ENCODE data around the gene PPP1R12A. TPM values are rescaled to one million over a fixed set of nuclear protein-coding genes. Genes with fewer than 3 reads are reported as not detected.

The PPP1R12A gene
- total RNA-seq, 2 experiments from 2014 or later: 65.6 to 76.4 TPM

DNA sequence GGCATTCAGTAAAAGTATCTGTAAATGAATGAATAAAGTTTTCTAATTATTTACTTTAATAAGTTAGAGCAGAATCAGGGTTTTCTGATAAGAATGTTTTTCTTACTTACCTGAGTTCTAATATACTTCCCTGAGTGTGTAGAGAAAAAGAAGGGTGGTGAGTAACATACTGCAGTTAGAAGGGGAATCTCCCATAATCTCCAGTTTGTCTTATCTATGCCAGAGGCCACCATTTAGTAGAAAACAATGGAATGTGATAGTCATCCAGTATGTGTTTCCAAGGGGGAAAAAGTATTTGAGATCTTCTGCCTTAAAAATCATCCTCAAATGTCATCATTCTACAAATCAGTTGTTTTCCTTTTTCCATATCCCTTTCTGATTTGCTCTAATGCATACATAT is 187.6 kb downstream of the PPP1R12A start:
- Mint-ChIP-seq H3K27ac (no peak overlapping the region), H3K27me3 (peaks cover 17% of the 10 kb centered on the region), H3K4me3 (no peak overlapping the region), H3K9me3 (no peaks in the 10 kb centered on the region), H3K36me3 (ENCODE audit: low read depth) (no peaks in the 10 kb centered on the region), H3K4me1 (ENCODE audit: low read depth) (no peaks in the 10 kb centered on the region)
- ChIA-PET CTCF (no interaction called here), POLR2A (no interaction called here)
- peaks cover 0 to 6% of the 10 kb centered on the region in 2 experiments for H3K9me3 ChIP-seq (ENCODE audit: control insufficient read depth in 1 of 2, insufficient read depth in 1 of 2, low read length in 2 of 2)
- H3K36me3 ChIP-seq (ENCODE audit: insufficient read depth, low read length): no peaks in the 10 kb centered on the region
- ATAC-seq (ENCODE audit: poor library complexity): no peak
- H3K27ac ChIP-seq (ENCODE audit: low read depth in 1 of 2, low read length in 2 of 2): no peak overlapping the region
- peaks cover 0 to 3% of the 10 kb centered on the region in 2 experiments for H3K27me3 ChIP-seq (ENCODE audit: control insufficient read depth in 1 of 2, insufficient read depth in 2 of 2, low read length in 2 of 2)
- intact Hi-C loops (cut with DNase I, micrococcal nuclease): no loop called here
- DNase-seq: no peak
- no peak overlapping the region for H3K4me3 ChIP-seq (ENCODE audit: low read length)
- TF ChIP-seq, protein P1, sequence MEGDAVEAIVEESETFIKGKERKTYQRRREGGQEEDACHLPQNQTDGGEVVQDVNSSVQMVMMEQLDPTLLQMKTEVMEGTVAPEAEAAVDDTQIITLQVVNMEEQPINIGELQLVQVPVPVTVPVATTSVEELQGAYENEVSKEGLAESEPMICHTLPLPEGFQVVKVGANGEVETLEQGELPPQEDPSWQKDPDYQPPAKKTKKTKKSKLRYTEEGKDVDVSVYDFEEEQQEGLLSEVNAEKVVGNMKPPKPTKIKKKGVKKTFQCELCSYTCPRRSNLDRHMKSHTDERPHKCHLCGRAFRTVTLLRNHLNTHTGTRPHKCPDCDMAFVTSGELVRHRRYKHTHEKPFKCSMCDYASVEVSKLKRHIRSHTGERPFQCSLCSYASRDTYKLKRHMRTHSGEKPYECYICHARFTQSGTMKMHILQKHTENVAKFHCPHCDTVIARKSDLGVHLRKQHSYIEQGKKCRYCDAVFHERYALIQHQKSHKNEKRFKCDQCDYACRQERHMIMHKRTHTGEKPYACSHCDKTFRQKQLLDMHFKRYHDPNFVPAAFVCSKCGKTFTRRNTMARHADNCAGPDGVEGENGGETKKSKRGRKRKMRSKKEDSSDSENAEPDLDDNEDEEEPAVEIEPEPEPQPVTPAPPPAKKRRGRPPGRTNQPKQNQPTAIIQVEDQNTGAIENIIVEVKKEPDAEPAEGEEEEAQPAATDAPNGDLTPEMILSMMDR (IDR thresholded peaks at IDR 0.05): no peak
- no peaks in the 10 kb centered on the region for H3K4me1 ChIP-seq (ENCODE audit: insufficient read depth, low read length)

- Histone ChIP-seq H3K36me3 (ENCODE audit: insufficient read depth, low read length) (no peaks in the 10 kb centered on the region), H3K4me1 (ENCODE audit: insufficient read depth, low read length) (no peaks in the 10 kb centered on the region), H3K27ac (ENCODE audit: low read depth in 1 of 2, low read length in 2 of 2) (no peak overlapping the region), H3K27me3 (ENCODE audit: control insufficient read depth in 1 of 2, insufficient read depth in 2 of 2, low read length in 2 of 2) (peaks cover 0 to 8% of the 10 kb centered on the region in 2 experiments), H3K4me3 (ENCODE audit: low read length) (no peak overlapping the region), H3K9me3 (ENCODE audit: control insufficient read depth in 1 of 2, insufficient read depth in 1 of 2, low read length in 2 of 2) (no peaks in the 10 kb centered on the region)
- intact Hi-C loops (cut with DNase I, micrococcal nuclease): loop anchor here (2.0 to 10.0 kb wide), 3 partner anchors 181 to 1593 kb away; no protein-coding TSS in a partner anchor
- ATAC-seq (ENCODE audit: poor library complexity) (no peak), DNase-seq (peak in 4 of 14 experiments; percentile 20 to 61 (median 42))
- Mint-ChIP-seq H3K27me3 (peaks cover 6% of the 10 kb centered on the region), H3K27ac (no peak overlapping the region), H3K4me3 (no peak overlapping the region), H3K9me3 (no peaks in the 10 kb centered on the region), H3K36me3 (ENCODE audit: low read depth) (no peaks in the 10 kb centered on the region), H3K4me1 (ENCODE audit: low read depth) (no peaks in the 10 kb centered on the region)
- ChIA-PET POLR2A (no interaction called here), CTCF (interaction anchor here (0.6 kb wide), 1 partner anchor 22 kb away, joined by 3 read pairs; no protein-coding TSS in a partner anchor)
- TF ChIP-seq, protein P1 (IDR thresholded peaks at IDR 0.05): peak; percentile 77
These were observed 196.8 kb downstream of the PPP1R12A start for GRCh38 chr12:79737875-79738718.

- Histone ChIP-seq H3K36me3 (ENCODE audit: insufficient read depth, low read length) (no peaks in the 10 kb centered on the region), H3K9me3 (ENCODE audit: control insufficient read depth in 1 of 2, insufficient read depth in 1 of 2, low read length in 2 of 2) (no peaks in the 10 kb centered on the region), H3K4me1 (ENCODE audit: insufficient read depth, low read length) (no peaks in the 10 kb centered on the region), H3K27ac (ENCODE audit: low read depth in 1 of 2, low read length in 2 of 2) (no peak overlapping the region), H3K27me3 (ENCODE audit: control insufficient read depth in 1 of 2, insufficient read depth in 2 of 2, low read length in 2 of 2) (no peaks in the 10 kb centered on the region), H3K4me3 (ENCODE audit: low read length) (no peak overlapping the region)
- no peaks in the 10 kb centered on the region for H3K36me3 Mint-ChIP-seq (ENCODE audit: low read depth)
- TF ChIP-seq, protein P1 (IDR thresholded peaks at IDR 0.05): no peak
- H3K4me1 Mint-ChIP-seq (ENCODE audit: low read depth): no peaks in the 10 kb centered on the region
- peaks cover 18% of the 10 kb centered on the region for H3K27me3 Mint-ChIP-seq
- ATAC-seq (ENCODE audit: poor library complexity) (no peak), DNase-seq (no peak)
- POLR2A ChIA-PET: no interaction called here
- H3K27ac Mint-ChIP-seq: no peak overlapping the region
- CTCF ChIA-PET: interaction anchor here (0.6 kb wide), 1 partner anchor 16 kb away, joined by 4 read pairs; no protein-coding TSS in a partner anchor
- no peak overlapping the region for H3K4me3 Mint-ChIP-seq
- H3K9me3 Mint-ChIP-seq: no peaks in the 10 kb centered on the region
- intact Hi-C loops (cut with DNase I, micrococcal nuclease): loop anchor here in 1 of 2 experiments (10.0 kb wide), 1 partner anchor 1588 kb away; no protein-coding TSS in a partner anchor
These were observed 202.3 kb downstream of the PPP1R12A start for GRCh38 chr12:79732638-79733037.

Measured in CD4-positive, alpha-beta T cell (primary cell).